Measurements from ENCODE around the gene METTL2B.
"Not testable (repeated sequence)": the region's sequence is repeated elsewhere in the genome, so short reads cannot be mapped to it uniquely, and the experiment has no call there.

Gene METTL2B

GRCh38 chr7:128515232-128515631 is 38.7 kb downstream of the METTL2B start:
- not testable (repeated sequence) for H3K4me3 ChIP-seq (ENCODE audit: low read length); DNase-seq (ENCODE audit: low read depth, low spot score)

- not testable (repeated sequence) for DNase-seq (ENCODE audit: low read depth, low spot score); H3K4me3 ChIP-seq (ENCODE audit: low read length)
These were observed 40.5 kb downstream of the METTL2B start for GRCh38 chr7:128517023-128517422.

GRCh38 chr7:128523226-128523931 is 46.8 kb downstream of the METTL2B start:
- DNase-seq (ENCODE audit: low read depth, low spot score): peak; percentile 46

GRCh38 chr7:128523932-128524524 is 47.5 kb downstream of the METTL2B start:
- DNase-seq (ENCODE audit: low read depth, low spot score); H3K4me3 ChIP-seq (ENCODE audit: low read length): not testable (repeated sequence)

More at GRCh38 chr7:128523226-128523931, 46.8 kb downstream of the METTL2B start:
- not testable (repeated sequence) for H3K4me3 ChIP-seq (ENCODE audit: low read length)

GRCh38 chr7:128525584-128525983 is 49.0 kb downstream of the METTL2B start:
- not testable (repeated sequence) for H3K4me3 ChIP-seq (ENCODE audit: low read length); DNase-seq (ENCODE audit: low read depth, low spot score)

GRCh38 chr7:128526062-128526466 is 49.5 kb downstream of the METTL2B start:
- not testable (repeated sequence) for DNase-seq (ENCODE audit: low read depth, low spot score)

GRCh38 chr7:128529191-128529590 is 52.6 kb downstream of the METTL2B start:
- DNase-seq (ENCODE audit: low read depth, low spot score); H3K4me3 ChIP-seq (ENCODE audit: low read length): not testable (repeated sequence)

More at GRCh38 chr7:128526062-128526466, 49.5 kb downstream of the METTL2B start:
- H3K4me3 ChIP-seq (ENCODE audit: low read length): not testable (repeated sequence)

- DNase-seq (ENCODE audit: low read depth, low spot score): not testable (repeated sequence)
These were observed 53.7 kb downstream of the METTL2B start for GRCh38 chr7:128530121-128530854.

GRCh38 chr7:128530855-128531104 is 54.2 kb downstream of the METTL2B start:
- no peak for DNase-seq (ENCODE audit: low read depth, low spot score)
- peak overlapping the region; percentile 78 for H3K4me3 ChIP-seq (ENCODE audit: low read length)

More at GRCh38 chr7:128530121-128530854, 53.7 kb downstream of the METTL2B start:
- peak overlapping the region; percentile 78 for H3K4me3 ChIP-seq (ENCODE audit: low read length)

- H3K4me3 ChIP-seq (ENCODE audit: low read length): peak overlapping the region; percentile 78
- DNase-seq (ENCODE audit: low read depth, low spot score): peak; percentile 65
These were observed 54.8 kb downstream of the METTL2B start for GRCh38 chr7:128531105-128531954.

- H3K4me3 ChIP-seq (ENCODE audit: low read length): peak overlapping the region; percentile 78
- DNase-seq (ENCODE audit: low read depth, low spot score): not testable (repeated sequence)
These were observed 55.5 kb downstream of the METTL2B start for GRCh38 chr7:128531955-128532478.

GRCh38 chr7:128532956-128533355 is 56.4 kb downstream of the METTL2B start:
- DNase-seq (ENCODE audit: low read depth, low spot score): not testable (repeated sequence)

GRCh38 chr7:128537410-128537809 is 60.9 kb downstream of the METTL2B start:
- DNase-seq (ENCODE audit: low read depth, low spot score); H3K4me3 ChIP-seq (ENCODE audit: low read length): not testable (repeated sequence)

More at GRCh38 chr7:128532956-128533355, 56.4 kb downstream of the METTL2B start:
- H3K4me3 ChIP-seq (ENCODE audit: low read length): peak overlapping the region; percentile 78

- not testable (repeated sequence) for H3K4me3 ChIP-seq (ENCODE audit: low read length); DNase-seq (ENCODE audit: low read depth, low spot score)
These were observed 66.0 kb downstream of the METTL2B start for GRCh38 chr7:128542530-128542929.

GRCh38 chr7:128543300-128543699 is 66.8 kb downstream of the METTL2B start:
- H3K4me3 ChIP-seq (ENCODE audit: low read length); DNase-seq (ENCODE audit: low read depth, low spot score): not testable (repeated sequence)

- DNase-seq (ENCODE audit: low read depth, low spot score); H3K4me3 ChIP-seq (ENCODE audit: low read length): not testable (repeated sequence)
These were observed 69.8 kb downstream of the METTL2B start for GRCh38 chr7:128546319-128546851.

GRCh38 chr7:128550920-128551319 is 74.4 kb downstream of the METTL2B start:
- no peak overlapping the region for H3K4me3 ChIP-seq (ENCODE audit: low read length)
- DNase-seq (ENCODE audit: low read depth, low spot score): no peak

- not testable (repeated sequence) for H3K4me3 ChIP-seq (ENCODE audit: low read length); DNase-seq (ENCODE audit: low read depth, low spot score)
These were observed 77.8 kb downstream of the METTL2B start for GRCh38 chr7:128554394-128554793.
